Erythroblast (primary cell): Measurements from ENCODE around the gene TFDP1.

ENCODE experiments used
- GATA1 ChIP-seq: IDR thresholded peaks from 2 replicates; pipeline ENCODE4 v1.6.1; 2011; ENCODE audit warnings: low read depth, mild to moderate bottlenecking, control low read depth, low read length, moderate library complexity
- POLR2A ChIP-seq: IDR thresholded peaks from 2 replicates; pipeline ENCODE4 v1.6.1; 2011; ENCODE audit warnings: mild to moderate bottlenecking, low read length

GRCh38 chr13:113620036-113620796 is 35.7 kb downstream of the TFDP1 start:
- TF ChIP-seq POLR2A (no peak), GATA1 (no peak)
